Measurements from ENCODE around the gene MGAT4C.

DNA sequence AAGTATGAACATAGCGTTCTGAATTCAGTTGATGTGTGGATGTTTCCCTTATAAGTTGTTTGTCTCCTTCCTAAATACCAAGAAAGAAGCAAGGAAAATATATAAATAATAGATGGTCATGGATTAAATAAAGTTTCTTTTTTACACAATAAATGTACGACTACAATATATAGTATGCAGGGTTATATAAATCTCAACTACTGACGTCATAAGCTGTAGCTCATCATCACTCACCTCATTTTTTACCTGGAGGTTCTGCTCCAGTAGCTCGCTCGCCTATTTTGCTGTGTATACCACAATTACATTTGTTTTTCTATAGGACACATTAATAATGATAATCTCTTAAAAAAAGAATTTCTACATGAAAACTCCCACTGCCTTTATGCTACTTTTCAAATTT, 272.6 kb downstream of the MGAT4C start:
- TF ChIP-seq POLR2A (IDR thresholded peaks at IDR 0.05; ENCODE audit: low read length) = no peak
- no peak for TF ChIP-seq GATA1 (IDR thresholded peaks at IDR 0.05; ENCODE audit: low read depth, low read length)

Data from erythroblast (primary cell).